HepG2 (cell line): ENCODE results near the gene GUCA1A. TPM values are rescaled to one million over a fixed set of nuclear protein-coding genes. Genes with fewer than 3 reads are reported as not detected.

Experiments used
- ADNP ChIP-seq: sonication (generic); formaldehyde crosslinking; IDR thresholded peaks from 2 replicates; pipeline ENCODE4 v1.4.0; 2020; ENCODE audit warnings: missing genetic modification reagents
- FOXK1 ChIP-seq: sonication (generic); formaldehyde crosslinking; IDR thresholded peaks from 2 replicates; pipeline ENCODE4 v1.4.0; 2020; ENCODE audit warnings: low read depth, missing genetic modification reagents, borderline replicate concordance
- HOXD1 ChIP-seq: sonication (generic); formaldehyde crosslinking; IDR thresholded peaks from 2 replicates; pipeline ENCODE4 v1.5.0; 2020; ENCODE audit warnings: missing genetic modification reagents
- KMT2B ChIP-seq: IDR thresholded peaks from 2 replicates; pipeline ENCODE4 v1.6.1; 2016; ENCODE audit warnings: missing genetic modification reagents, missing compliant biosample characterization
- MED1 ChIP-seq: sonication (generic); formaldehyde crosslinking; IDR thresholded peaks from 2 replicates; pipeline ENCODE4 v1.4.0; 2020; ENCODE audit warnings: missing genetic modification reagents
- MXD1 ChIP-seq: sonication (generic); formaldehyde crosslinking; IDR thresholded peaks from 2 replicates; pipeline ENCODE4 v1.4.0; 2020; ENCODE audit warnings: mild to moderate bottlenecking, missing genetic modification reagents
- NFKBIZ ChIP-seq: IDR thresholded peaks from 2 replicates; pipeline ENCODE4 v1.6.1; 2018; ENCODE audit warnings: missing genetic modification reagents, missing compliant biosample characterization
- PLSCR1 ChIP-seq: sonication (generic); formaldehyde crosslinking; IDR thresholded peaks from 2 replicates; pipeline ENCODE4 v1.5.0; 2020; ENCODE audit warnings: missing genetic modification reagents, mild to moderate bottlenecking, borderline replicate concordance
- POLR2G ChIP-seq: fragments of 200-400 bp; formaldehyde crosslinking; IDR thresholded peaks from 2 replicates; pipeline ENCODE4 v1.6.1; 2018; ENCODE audit warnings: mild to moderate bottlenecking, low read depth, low read length, moderate library complexity
- SATB2 ChIP-seq: sonication (generic); formaldehyde crosslinking; IDR thresholded peaks from 2 replicates; pipeline ENCODE4 v1.5.0; 2020; ENCODE audit warnings: missing genetic modification reagents
- SMARCE1 ChIP-seq: fragments of 450-650 bp; IDR thresholded peaks from 2 replicates; pipeline ENCODE4 v1.6.1; 2017; ENCODE audit warnings: borderline replicate concordance
- SP5 ChIP-seq: IDR thresholded peaks from 2 replicates; pipeline ENCODE4 v1.6.1; 2016; ENCODE audit warnings: low read depth, borderline replicate concordance
- TFDP1 ChIP-seq: IDR thresholded peaks from 2 replicates; pipeline ENCODE4 v1.6.1; 2016; ENCODE audit warnings: missing compliant biosample characterization, missing genetic modification reagents, borderline replicate concordance
- TFDP2 ChIP-seq: sonication (generic); formaldehyde crosslinking; IDR thresholded peaks from 2 replicates; pipeline ENCODE4 v1.4.0; 2020; ENCODE audit warnings: missing genetic modification reagents
- ZFP82 ChIP-seq: sonication (generic); formaldehyde crosslinking; IDR thresholded peaks from 2 replicates; pipeline ENCODE4 v1.5.1; 2020; ENCODE audit warnings: mild to moderate bottlenecking, missing genetic modification reagents, borderline replicate concordance
- ZNF546 ChIP-seq: sonication (generic); formaldehyde crosslinking; conservative IDR thresholded peaks from 2 replicates; pipeline ENCODE4 v1.8.1; 2023; ENCODE audit warnings: mild to moderate bottlenecking, missing genetic modification reagents
- ZNF570 ChIP-seq: sonication (generic); formaldehyde crosslinking; IDR thresholded peaks from 2 replicates; pipeline ENCODE4 v1.4.0; 2020; ENCODE audit warnings: mild to moderate bottlenecking, missing genetic modification reagents, borderline replicate concordance
- ZNF737 ChIP-seq: sonication (generic); formaldehyde crosslinking; IDR thresholded peaks from 2 replicates; pipeline ENCODE4 v1.5.0; 2020; ENCODE audit warnings: missing genetic modification reagents, mild to moderate bottlenecking, borderline replicate concordance
- ZNF891 ChIP-seq: sonication (generic); formaldehyde crosslinking; IDR thresholded peaks from 2 replicates; pipeline ENCODE4 v1.5.0; 2020; ENCODE audit warnings: mild to moderate bottlenecking, missing genetic modification reagents
- polyA plus RNA-seq, 8 experiments: library from polyadenylated mRNA; depleted of rRNA in 3 of 8; stranded (reverse) in 7 of 8; unstranded in 1 of 8; fragments of >200 nt; fragmentation: Illumina TruSeq in 4 of 8; extraction: Trizol in 4 of 8; gene quantifications; 2 replicates each; pipeline versions ENCODE4 v1.2.1 to v1.2.3, GENCODE V29; 2011 to 2016; ENCODE audit warnings: low read depth in 4 of 8, missing spikeins in 1 of 8, mixed read lengths in 1 of 8; ENCODE audit not compliant: insufficient read depth in 1 of 8
- total RNA-seq, 5 experiments: library from RNA; depleted of rRNA; stranded (reverse); fragments of >200 nt; fragmentation: Illumina TruSeq; extraction: Trizol; gene quantifications; 2 replicates each; pipeline ENCODE4 v1.2.3, GENCODE V29; 2016; ENCODE audit warnings: low read depth in 1 of 5
- TF ChIP-seq, protein P1 (sequence below): sonication (generic); formaldehyde crosslinking; IDR thresholded peaks from 2 replicates; pipeline ENCODE4 v1.8.0; 2022; ENCODE audit warnings: missing genetic modification reagents, mild to moderate bottlenecking, inconsistent platforms, borderline replicate concordance
- TF ChIP-seq, protein P2 (sequence below): sonication (generic); formaldehyde crosslinking; IDR thresholded peaks from 2 replicates; pipeline ENCODE4 v1.8.0; 2022; ENCODE audit warnings: missing genetic modification reagents, mild to moderate bottlenecking, moderate library complexity, borderline replicate concordance

The GUCA1A gene
- total and polyA plus RNA-seq, 2 of the 13 experiments (the other 11 are each of a cell fraction or from before 2014, with no cell fraction given): not detected

DNA sequence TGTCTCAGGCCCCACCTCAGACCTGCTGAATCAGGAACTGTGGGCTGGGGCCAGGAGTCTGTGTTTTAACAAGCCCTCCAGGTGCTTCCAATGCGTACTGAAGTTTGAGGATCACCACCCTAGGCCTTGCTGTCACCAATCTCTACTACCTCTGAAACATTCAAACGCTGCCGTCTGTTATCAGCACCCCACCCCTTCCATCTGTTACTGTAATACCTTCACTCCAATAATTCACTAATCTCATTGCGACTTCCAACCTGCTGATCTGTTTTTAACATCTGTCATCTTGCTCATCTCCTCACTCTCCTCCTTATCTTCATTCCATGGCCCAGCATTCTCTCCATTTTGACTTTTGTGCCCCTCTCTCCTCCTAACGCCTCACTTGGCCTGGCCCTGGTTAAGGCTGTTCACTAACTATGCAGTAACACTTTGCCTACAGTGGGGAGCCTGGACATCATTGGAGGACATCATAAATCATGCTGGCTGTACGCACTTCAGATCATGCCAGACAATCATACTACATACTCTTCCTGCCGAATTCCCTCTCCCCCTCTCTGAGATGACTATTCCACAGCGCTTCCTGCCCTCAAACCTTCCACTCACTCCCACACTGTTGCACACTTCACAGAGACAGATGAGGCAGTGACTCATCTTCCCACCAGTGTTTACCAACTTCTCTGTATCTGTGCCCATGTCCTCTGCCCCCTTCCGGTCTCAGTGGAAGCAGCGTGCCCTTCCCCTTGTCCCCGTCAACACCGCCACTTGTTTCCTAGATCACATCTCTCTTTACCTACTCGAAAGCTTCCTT lies 24.6 kb downstream of the GUCA1A start (continued):
- TF ChIP-seq, protein P1, sequence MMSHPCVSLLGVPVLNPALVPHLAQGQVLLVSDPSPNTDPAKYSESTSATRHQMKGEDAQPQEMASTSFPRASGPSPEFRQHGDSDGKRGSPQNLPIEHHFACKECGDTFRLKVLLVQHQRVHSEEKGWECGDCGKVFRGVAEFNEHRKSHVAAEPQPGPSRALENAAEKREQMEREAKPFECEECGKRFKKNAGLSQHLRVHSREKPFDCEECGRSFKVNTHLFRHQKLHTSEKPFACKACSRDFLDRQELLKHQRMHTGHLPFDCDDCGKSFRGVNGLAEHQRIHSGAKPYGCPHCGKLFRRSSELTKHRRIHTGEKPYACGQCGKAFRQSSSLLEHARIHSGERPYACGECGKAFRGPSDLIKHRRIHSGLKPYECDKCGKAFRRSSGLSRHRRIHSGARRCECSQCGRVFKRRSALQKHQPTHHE (CRISPR knock-in tag): no peak
- no peak for TF ChIP-seq TFDP1
- TF ChIP-seq, protein P2, sequence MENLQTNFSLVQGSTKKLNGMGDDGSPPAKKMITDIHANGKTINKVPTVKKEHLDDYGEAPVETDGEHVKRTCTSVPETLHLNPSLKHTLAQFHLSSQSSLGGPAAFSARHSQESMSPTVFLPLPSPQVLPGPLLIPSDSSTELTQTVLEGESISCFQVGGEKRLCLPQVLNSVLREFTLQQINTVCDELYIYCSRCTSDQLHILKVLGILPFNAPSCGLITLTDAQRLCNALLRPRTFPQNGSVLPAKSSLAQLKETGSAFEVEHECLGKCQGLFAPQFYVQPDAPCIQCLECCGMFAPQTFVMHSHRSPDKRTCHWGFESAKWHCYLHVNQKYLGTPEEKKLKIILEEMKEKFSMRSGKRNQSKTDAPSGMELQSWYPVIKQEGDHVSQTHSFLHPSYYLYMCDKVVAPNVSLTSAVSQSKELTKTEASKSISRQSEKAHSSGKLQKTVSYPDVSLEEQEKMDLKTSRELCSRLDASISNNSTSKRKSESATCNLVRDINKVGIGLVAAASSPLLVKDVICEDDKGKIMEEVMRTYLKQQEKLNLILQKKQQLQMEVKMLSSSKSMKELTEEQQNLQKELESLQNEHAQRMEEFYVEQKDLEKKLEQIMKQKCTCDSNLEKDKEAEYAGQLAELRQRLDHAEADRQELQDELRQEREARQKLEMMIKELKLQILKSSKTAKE: no peak
- no peak for TF ChIP-seq SATB2 (CRISPR knock-in tag)
- TF ChIP-seq ZNF546: no peak
- no peak for TF ChIP-seq SP5 (CRISPR knock-in tag)
- TF ChIP-seq ZNF737: no peak
- no peak for TF ChIP-seq KMT2B (CRISPR knock-in tag)
- no peak for TF ChIP-seq HOXD1 (CRISPR knock-in tag)
- TF ChIP-seq TFDP2 (CRISPR knock-in tag): no peak
- no peak for TF ChIP-seq MXD1 (CRISPR knock-in tag)
- peak; percentile 83; the same call in 1 of the 2 replicates for TF ChIP-seq FOXK1 (CRISPR knock-in tag)
- TF ChIP-seq ZFP82 (CRISPR knock-in tag): no peak
- TF ChIP-seq MED1 (CRISPR knock-in tag): peak; percentile 83
- TF ChIP-seq POLR2G: no peak
- no peak for TF ChIP-seq SMARCE1
- TF ChIP-seq PLSCR1 (CRISPR knock-in tag): no peak
- no peak for TF ChIP-seq ADNP
- TF ChIP-seq ZNF570 (CRISPR knock-in tag): no peak
- no peak for TF ChIP-seq ZNF891
- no peak for TF ChIP-seq NFKBIZ (CRISPR knock-in tag)
